ENCODE measurements around the gene RAB29. TPM values are rescaled to one million over a fixed set of nuclear protein-coding genes. Genes with fewer than 3 reads are reported as not detected.

Gene RAB29
- total RNA-seq, 1 experiment from 2014 or later, result 15.1 TPM

DNA sequence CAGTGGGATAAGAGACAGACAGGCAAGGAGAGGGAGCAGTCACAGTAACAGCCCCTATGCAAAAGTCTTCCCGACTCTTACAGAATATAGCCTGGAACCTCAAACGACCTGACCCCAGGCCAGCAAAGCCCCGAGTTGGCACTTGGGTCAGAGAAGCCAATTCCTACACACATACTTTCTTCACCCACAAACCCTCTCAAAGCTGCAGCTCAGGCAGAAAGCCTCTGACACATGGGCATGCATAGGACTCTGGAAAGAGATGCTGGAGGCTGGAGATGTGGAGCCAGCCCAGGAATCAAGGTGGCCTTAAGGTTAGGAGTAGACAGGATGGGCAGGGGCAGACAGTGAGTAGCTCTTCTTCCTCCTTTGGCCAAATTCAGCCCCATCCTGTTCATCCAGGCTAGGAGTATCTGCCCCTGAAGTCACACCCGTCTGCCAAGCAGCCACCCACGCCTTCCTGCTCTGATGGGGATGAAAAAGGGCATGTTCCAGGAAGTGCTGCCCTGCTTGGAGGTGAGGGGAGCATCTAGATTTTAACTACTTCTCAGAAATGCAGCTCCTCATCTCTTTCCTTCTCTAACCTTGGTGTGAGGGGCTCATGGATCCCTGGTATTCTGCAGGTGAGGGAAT lies 29.9 kb upstream of the RAB29 start:
- CTCF ChIA-PET, result interaction anchor here (0.6 kb wide), 1 partner anchor 21 kb away, joined by 16 read pairs; no protein-coding TSS in a partner anchor

DNA sequence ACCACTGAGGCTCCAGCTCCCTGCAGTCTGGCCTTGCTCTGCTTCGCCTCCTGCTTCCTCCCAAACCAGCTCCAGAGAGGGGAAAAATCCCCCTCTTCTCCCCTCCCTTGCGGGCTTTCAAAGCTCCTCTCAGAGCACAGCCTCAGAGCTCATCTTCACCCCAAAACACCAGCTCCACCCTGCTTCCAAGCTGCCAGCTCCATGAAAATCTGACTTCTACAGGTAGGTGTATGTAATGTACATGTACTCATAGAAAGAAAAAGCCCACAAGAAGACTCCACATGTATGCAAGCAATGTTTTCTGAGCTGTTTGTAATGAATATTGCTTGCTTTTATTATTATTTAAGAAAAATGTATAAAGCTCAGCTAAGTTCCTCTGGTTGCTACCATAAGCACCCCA lies 29.3 kb upstream of the RAB29 start:
- in situ Hi-C loops (cut with HindIII; ENCODE audit: low pct_unique_long_range_greater_than_20kb, low sequenced_read_pairs), result no loop called here

More for the DNA sequence above, 29.9 kb upstream of the RAB29 start:
- Histone ChIP-seq H3K36me3 (ENCODE audit: control insufficient read depth, insufficient read depth, low read length) (no peaks in the 10 kb centered on the region; the same call in 1 of the 2 replicates), H3K4me3 (ENCODE audit: low read depth in 2 of 2, low read length in 2 of 2) (no peak overlapping the region), H3K27me3 (ENCODE audit: control insufficient read depth, insufficient read depth, low read length) (no peaks in the 10 kb centered on the region), H3K9me3 (ENCODE audit: control insufficient read depth, insufficient read depth, low read depth, low read length) (no peaks in the 10 kb centered on the region), H3K4me1 (ENCODE audit: control insufficient read depth, insufficient read depth, low read length) (no peaks in the 10 kb centered on the region; the same call in 1 of the 2 replicates), H3K27ac (ENCODE audit: low read length) (no peak overlapping the region)
- in situ Hi-C loops (cut with HindIII; ENCODE audit: low pct_unique_long_range_greater_than_20kb, low sequenced_read_pairs), result no loop called here
- TF ChIP-seq, protein P1, sequence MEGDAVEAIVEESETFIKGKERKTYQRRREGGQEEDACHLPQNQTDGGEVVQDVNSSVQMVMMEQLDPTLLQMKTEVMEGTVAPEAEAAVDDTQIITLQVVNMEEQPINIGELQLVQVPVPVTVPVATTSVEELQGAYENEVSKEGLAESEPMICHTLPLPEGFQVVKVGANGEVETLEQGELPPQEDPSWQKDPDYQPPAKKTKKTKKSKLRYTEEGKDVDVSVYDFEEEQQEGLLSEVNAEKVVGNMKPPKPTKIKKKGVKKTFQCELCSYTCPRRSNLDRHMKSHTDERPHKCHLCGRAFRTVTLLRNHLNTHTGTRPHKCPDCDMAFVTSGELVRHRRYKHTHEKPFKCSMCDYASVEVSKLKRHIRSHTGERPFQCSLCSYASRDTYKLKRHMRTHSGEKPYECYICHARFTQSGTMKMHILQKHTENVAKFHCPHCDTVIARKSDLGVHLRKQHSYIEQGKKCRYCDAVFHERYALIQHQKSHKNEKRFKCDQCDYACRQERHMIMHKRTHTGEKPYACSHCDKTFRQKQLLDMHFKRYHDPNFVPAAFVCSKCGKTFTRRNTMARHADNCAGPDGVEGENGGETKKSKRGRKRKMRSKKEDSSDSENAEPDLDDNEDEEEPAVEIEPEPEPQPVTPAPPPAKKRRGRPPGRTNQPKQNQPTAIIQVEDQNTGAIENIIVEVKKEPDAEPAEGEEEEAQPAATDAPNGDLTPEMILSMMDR (IDR thresholded peaks at IDR 0.05), result no peak
- no peak for TF ChIP-seq SIN3A (IDR thresholded peaks at IDR 0.05; ENCODE audit: borderline replicate concordance, insufficient read depth, low read depth, low read length)
- TF ChIP-seq TCF7L2 (IDR thresholded peaks at IDR 0.05; ENCODE audit: low read depth, low read length), result no peak
- no peak for TF ChIP-seq POLR2AphosphoS5 (IDR thresholded peaks at IDR 0.05; ENCODE audit: low read depth, low read length)
- TF ChIP-seq, protein P2, sequence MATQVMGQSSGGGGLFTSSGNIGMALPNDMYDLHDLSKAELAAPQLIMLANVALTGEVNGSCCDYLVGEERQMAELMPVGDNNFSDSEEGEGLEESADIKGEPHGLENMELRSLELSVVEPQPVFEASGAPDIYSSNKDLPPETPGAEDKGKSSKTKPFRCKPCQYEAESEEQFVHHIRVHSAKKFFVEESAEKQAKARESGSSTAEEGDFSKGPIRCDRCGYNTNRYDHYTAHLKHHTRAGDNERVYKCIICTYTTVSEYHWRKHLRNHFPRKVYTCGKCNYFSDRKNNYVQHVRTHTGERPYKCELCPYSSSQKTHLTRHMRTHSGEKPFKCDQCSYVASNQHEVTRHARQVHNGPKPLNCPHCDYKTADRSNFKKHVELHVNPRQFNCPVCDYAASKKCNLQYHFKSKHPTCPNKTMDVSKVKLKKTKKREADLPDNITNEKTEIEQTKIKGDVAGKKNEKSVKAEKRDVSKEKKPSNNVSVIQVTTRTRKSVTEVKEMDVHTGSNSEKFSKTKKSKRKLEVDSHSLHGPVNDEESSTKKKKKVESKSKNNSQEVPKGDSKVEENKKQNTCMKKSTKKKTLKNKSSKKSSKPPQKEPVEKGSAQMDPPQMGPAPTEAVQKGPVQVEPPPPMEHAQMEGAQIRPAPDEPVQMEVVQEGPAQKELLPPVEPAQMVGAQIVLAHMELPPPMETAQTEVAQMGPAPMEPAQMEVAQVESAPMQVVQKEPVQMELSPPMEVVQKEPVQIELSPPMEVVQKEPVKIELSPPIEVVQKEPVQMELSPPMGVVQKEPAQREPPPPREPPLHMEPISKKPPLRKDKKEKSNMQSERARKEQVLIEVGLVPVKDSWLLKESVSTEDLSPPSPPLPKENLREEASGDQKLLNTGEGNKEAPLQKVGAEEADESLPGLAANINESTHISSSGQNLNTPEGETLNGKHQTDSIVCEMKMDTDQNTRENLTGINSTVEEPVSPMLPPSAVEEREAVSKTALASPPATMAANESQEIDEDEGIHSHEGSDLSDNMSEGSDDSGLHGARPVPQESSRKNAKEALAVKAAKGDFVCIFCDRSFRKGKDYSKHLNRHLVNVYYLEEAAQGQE (IDR thresholded peaks at IDR 0.05; ENCODE audit: insufficient read depth in 1 of 2, low read depth in 2 of 2, low read length in 1 of 2), result no peak
- POLR2A ChIA-PET, result interaction anchor here (0.5 kb wide), 1 partner anchor 87 kb away, joined by 5 read pairs; no protein-coding TSS in a partner anchor
- no TSS peak for BruUV-seq (replicated peaks)
- ATAC-seq (no peak), DNase-seq (ENCODE audit: low read depth, low spot score) (no peak)
- intact Hi-C loops (cut with micrococcal nuclease; ENCODE audit: unreplicated experiment), result no loop called here

More for the DNA sequence above, 29.3 kb upstream of the RAB29 start:
- intact Hi-C loops (cut with micrococcal nuclease; ENCODE audit: unreplicated experiment), result no loop called here
- Histone ChIP-seq H3K4me1 (ENCODE audit: control insufficient read depth, insufficient read depth, low read length) (no peaks in the 10 kb centered on the region; the same call in 1 of the 2 replicates), H3K4me3 (ENCODE audit: low read depth in 2 of 2, low read length in 2 of 2) (no peak overlapping the region), H3K27ac (ENCODE audit: low read length) (no peak overlapping the region), H3K9me3 (ENCODE audit: control insufficient read depth, insufficient read depth, low read depth, low read length) (no peaks in the 10 kb centered on the region), H3K27me3 (ENCODE audit: control insufficient read depth, insufficient read depth, low read length) (no peaks in the 10 kb centered on the region), H3K36me3 (ENCODE audit: control insufficient read depth, insufficient read depth, low read length) (no peaks in the 10 kb centered on the region; the same call in 1 of the 2 replicates)
- ChIA-PET POLR2A (no interaction called here), CTCF (interaction anchor here (0.6 kb wide), 1 partner anchor 20 kb away, joined by 16 read pairs; no protein-coding TSS in a partner anchor)
- TF ChIP-seq, protein P2 (IDR thresholded peaks at IDR 0.05; ENCODE audit: insufficient read depth in 1 of 2, low read depth in 2 of 2, low read length in 1 of 2), result no peak
- TF ChIP-seq SIN3A (IDR thresholded peaks at IDR 0.05; ENCODE audit: borderline replicate concordance, insufficient read depth, low read depth, low read length) (no peak), POLR2AphosphoS5 (IDR thresholded peaks at IDR 0.05; ENCODE audit: low read depth, low read length) (no peak)
- TF ChIP-seq, protein P1 (IDR thresholded peaks at IDR 0.05), result no peak
- no peak for DNase-seq (ENCODE audit: low read depth, low spot score)
- no TSS peak for BruUV-seq (replicated peaks)
- ATAC-seq, result no peak
